Stimulated activated CD8-positive, alpha-beta memory T cell treated with anti-CD3 and anti-CD28 coated beads, Interleukin-7, amount 100 ng/mL, for 1 hour (primary cell): ENCODE results near the gene KLF7.
"Not testable (repeated sequence)": the region's sequence is repeated elsewhere in the genome, so short reads cannot be mapped to it uniquely, and the experiment has no call there.

Experiments
- DNase-seq, 2 donors: peaks; one replicate each; pipeline ENCODE4 v3.0.0-alpha.2; 2020; ENCODE audit warnings: low read depth in 2 of 2

KLF7 gene

DNA sequence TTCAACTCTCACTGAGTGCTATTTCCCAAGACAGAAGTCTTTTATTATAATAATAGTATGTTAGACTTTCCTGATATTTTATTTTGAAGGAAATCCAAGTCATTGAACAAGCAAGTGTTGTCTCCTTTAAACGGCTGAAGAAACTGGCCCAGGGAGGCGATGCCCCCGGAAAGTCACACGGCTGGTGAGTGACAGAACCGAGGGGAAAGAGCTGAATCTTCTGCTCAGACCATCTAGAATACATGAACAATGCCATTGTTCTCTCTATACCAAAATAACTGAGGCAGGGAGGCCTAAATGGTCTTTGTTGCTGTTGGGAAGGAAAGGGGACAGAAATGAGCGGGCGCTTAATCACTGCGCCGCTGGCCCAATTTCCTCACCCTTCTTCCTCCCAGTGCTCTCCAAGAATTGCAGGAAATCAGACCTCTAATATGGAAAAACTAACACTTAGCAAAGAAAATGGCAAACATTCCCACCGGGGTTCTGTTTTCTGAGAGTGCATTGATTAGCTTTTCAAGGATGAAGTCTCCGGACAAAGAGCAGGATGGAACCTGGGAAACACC is 101.5 kb downstream of the KLF7 start:
- DNase-seq = no peak

DNA sequence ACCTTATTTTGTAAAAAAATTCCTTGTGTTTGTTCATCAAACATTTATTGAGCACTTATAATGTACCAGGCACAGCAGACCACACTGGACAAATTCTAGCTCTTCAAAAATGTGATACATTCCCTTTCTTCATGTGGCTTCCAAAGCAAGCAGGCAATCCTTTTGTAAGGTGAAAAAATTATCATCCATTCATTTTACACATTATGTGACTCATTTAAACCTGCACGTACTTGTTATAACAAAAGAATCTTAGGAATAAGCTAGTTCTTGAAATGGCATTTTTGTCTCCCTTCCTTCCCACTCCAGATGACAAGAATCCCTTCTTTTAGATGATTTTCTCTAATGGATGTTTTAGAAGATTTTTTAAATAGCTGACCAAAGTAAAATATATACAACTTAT is 104.6 kb downstream of the KLF7 start:
- DNase-seq = no peak

DNA sequence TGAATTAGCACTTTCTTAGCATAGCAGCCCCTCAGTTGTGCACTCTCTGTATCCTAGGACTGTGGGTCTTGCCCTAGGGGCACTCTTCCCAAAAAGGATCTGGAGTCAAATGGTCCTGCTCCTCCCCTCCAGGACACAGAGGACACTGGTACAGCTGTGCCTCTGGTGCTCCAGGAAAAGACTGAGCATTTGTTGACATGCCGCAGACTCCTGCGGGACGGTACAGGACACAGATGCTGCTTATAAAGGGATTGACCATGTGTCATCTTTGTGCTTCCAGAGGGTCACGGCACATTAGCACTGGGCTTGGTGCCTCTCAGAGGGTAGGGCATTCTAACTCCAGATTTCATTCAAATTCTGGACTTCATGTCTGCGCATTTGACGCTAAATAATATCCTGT is 110.5 kb downstream of the KLF7 start:
- DNase-seq = no peak

DNA sequence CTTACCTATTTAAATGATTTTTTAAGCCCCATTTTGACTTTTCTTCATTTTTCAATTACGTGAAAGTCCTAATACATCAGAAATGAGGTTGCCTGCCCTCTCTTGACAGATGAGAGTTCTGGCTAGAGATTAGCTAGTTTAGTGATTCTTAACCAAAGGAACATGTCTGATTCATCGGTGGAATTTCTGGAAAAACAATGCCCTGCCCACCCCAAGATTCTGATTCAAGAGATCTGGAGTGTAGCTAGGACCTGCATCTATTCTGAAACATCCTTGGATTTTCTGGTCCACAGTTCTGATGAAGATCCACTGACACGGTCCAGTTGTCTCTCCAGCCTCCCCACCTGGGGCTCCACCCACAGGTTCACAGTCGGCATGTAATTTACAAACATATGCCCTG is 111.2 kb downstream of the KLF7 start:
- no peak for DNase-seq

DNA sequence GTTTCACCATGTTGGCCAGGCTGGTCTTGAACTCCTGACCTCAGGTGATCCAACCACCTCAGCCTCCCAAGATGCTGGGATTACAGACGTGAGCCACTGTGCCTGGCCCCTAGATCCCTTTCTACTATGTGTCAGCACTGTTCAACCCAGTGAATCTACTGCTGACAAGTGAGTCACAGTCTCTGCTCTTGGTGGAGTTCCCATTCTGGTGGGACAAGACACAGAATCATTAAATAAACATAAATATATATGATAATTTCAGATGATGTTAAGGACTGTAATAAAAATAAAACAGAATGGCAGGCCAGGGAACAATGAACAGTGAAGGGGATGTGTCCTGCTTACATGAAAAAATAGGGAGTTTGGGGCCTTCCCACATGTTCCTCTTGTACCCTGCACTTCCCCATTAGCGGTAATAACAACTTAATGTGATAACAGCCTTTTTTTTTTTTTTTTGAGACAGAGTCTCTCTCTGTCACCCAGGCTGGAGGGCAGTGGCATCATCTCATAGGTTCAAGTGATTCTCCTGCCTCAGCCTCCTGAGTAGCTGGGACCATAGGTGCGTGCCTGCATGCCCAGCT is 114.3 kb downstream of the KLF7 start:
- no peak for DNase-seq

DNA sequence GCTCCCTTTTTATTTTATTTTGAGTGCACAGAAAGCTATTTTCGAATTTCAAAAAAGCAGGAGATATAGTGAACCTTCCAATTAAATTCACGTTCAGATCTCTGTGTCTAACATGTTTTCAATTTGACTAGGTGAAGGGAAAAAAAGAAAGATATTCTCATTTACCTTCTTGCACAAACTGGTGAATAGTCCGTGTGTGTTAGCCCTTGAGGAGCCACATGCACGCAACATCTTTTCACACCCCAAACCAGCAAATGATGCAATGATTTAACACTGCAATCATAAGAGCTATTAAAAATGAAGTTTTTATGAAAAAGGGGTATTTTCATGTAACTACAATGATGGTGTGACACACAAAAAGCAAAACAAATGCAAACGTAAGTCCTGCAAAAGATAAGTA is 116.6 kb downstream of the KLF7 start:
- no peak for DNase-seq

DNA sequence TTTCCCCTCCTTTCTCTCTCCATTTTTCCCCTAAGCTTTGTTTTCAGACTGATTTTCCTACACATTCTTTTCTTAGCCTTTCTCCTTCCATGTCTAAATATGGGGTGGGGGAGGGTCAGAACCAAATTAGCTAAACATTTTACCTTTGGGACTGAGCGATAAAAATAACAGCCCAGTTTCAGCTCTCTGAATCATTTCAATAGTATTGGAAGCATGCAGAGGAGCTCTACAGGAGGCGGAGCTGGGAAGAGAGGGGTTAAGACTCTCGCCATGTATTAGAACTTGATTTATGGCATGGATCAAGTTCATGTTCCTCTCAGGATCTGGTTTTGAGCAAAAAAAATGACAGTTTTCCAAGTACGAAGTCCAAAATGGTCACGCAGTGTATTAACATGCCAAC is 117.3 kb downstream of the KLF7 start:
- no peak for DNase-seq

DNA sequence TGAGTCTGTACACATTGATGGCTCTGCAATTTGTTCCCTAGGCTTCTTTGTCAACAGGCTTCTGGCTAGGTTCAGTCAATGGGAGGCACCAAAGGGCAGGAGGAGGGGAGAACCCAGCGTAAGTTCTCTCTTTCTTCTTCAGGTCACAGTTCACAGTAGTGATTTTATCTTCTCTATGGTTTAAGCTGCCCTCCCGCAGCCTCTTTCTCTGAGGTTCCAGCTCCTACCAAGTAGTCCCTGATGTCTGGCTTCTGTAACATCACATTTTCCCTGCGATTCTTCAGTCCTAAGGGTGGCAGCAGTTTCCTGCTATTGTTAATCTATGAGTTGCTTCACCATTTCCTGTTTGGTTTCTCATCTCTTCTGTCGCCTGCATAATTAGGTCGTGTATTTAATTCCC is 119.0 kb downstream of the KLF7 start:
- peak in 1 of 2 donors; percentile 2 for DNase-seq

DNA sequence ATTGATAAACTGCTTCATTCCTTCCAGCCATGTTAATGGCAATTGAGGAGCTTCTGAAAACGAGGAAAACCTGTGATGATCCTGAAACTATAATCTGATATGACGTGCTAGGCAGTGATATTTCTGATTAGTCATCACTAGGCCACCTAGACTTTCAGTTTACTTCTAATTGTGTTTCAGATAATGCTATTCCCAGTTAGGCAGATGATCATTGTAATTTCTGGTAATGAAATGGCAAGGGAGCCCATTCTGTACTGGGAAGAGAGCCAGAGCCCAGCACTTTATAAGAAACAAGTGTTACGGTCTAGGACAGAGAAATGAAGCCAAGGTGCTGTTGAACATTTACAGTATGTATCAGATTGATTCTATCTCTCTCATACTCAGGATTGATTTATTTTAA is 120.2 kb downstream of the KLF7 start:
- no peak for DNase-seq

DNA sequence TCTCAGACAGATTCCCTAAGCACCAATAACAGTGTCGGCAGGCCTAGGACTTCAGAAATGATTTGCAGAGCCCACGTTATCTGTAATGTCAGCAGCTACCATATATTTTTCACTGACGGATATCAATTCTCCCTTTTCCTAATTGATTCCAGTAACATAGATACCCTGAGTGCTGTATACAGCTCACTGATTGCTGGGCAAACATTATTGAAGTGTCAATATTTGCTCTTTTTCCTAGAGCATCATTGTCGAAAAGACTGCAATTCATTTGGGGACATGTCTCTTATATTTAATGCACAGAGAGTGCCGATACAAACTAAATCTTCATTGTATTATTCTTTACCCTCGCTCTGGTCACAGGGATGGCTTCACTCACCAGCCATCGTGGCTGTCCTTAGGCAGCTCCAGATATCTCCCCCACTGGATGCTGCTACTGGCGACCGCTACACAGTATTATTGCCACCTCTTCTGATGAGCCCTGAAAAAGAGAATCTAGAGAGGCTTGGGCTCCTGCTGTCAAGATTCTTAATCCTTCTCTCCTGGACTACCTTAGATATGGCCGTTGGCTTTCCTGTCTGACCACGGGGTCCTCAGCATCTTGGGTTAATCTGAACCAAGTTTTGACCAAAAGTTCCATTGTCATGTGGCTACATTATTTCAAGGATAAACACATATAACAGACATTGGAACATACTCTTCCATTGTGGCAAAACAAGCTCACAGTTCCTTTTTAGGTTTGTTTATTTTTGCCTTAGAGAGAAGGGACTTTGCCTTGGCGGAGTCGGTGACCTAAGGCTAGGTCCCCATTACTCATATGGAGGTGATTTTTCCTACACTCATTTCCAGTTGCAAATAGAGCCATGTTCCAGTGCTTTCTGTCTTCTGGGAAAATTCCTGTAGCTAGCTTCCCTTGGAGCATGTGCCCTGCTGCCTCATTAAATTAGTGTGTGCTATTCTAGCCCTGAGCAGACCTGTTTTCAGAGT is 121.1 kb downstream of the KLF7 start:
- no peak for DNase-seq

DNA sequence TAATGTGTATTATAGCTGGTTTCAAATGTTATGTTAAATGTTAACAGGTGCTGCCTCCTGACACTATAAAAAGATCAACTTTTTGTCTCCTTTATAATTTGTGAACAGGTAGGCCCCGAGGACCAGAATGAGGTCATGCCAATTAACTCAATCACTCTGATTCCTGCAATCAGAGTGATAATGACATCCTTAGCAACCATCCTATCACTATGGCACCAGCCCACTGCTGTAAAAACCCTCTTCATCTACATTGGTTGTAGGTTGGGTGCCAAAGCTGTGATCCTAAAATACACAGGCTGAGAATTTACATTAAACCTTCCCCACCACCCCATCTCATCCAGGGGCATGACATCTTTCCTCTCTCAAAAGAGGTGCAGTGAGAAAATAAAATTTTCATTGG is 122.9 kb downstream of the KLF7 start:
- no peak for DNase-seq

DNA sequence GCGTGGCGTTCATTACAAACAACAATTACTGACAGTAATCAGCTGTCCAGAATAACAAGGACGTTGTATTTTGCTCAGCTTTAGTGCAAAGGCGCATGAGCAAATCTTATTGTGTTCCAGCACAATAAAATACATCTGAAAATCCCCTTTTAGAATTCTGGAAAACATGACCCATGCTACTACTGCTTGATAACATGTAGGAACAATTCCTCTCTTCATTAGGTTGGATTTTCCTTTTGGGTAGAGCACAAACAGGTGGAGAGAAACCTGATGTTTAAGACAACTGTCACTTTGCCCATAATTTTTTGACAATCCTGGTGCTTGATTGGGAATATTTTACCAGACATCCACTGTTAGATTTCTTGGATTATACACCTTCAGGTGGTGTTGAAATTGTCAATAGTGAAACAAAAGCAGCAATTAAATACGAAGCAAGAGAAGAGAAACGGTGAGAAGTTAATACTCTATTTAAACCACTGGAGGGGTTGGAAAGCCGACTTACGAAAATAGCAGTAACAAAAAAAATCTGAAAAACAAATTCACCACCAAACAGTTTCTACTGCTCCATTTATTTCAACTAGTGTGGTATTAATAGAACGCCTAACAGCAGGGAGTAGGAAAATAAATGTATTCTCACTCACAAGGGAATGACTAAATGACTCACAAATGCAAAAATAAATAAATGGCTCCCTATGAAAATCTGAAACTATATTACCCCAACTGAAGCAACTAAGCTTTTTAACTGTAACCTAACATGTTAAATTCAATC is 123.8 kb downstream of the KLF7 start:
- DNase-seq = no peak

DNA sequence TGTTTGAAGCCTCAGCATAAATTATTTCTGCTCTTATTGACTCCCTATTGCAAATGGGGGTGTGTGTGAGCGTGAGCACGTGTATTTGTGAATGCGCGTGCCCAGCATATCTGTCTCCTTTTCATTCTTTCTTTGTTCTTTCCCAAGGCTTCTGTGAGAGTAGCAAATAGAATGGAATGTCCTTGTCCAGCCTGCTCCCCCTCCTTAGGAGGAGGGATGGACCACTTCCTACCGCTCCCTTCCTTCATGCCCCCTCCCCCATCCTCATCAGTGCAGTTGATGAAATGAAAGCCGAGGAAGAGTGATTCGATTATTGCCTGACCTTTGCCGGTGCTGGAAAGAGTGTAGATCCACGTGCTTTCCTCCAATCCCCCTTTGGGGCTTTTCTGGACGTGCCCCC is 124.5 kb downstream of the KLF7 start:
- DNase-seq = no peak

DNA sequence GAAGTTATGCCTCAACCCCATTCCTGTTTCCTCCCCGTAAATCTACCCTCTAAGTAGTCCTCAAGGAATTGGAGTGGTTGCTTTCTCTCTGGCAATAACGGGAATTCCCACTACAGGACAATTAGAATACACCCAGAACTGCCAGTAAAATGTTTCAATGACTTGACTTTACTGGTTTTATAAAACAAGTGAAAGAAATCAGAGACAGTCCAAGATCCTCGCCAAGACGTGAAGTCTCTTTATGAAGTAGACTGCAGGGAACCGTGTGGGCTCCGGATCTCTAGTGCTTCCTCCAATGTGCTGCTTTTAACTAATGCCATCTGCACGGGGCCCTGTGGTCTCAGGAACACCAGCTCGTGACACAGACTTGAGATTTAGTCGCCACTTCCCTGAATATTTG is 125.1 kb downstream of the KLF7 start:
- no peak for DNase-seq

DNA sequence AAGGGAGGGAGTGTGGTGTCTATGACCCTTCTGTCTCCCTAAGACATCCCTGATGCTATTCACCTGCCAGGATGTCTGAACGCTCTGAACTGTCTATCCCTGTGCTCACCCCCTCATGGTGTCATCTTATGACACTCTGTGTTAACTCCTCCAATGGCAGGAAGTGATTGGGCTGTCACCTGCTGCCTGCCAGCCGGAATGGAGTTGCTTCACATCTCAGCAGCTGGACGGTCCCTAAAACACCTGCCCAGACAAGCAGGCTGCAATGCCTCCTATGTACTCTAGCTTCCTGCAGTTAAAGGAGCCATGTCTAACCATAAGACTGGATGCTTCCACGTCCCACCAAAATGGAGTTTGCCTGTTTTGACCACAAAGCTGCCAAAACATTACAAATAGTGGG is 126.5 kb downstream of the KLF7 start:
- no peak for DNase-seq

DNA sequence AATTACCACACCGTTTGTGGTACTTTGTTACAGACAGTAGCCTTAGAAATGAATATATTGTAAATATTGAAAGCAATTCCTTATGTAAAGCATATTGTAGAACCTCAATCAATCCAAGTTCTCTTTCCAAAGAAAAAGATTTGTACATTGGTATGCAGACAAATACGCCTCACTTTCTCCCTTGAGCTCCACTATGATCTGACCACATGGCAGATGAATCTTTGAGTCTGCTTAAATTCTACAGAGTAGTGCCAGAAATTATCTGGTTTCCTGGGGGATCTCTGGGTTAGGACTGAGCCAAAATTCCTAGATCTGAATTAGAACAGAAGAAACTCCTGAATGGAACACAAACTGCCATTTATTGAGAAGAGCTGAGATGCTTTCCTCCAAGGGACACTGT is 127.4 kb downstream of the KLF7 start:
- no peak for DNase-seq

DNA sequence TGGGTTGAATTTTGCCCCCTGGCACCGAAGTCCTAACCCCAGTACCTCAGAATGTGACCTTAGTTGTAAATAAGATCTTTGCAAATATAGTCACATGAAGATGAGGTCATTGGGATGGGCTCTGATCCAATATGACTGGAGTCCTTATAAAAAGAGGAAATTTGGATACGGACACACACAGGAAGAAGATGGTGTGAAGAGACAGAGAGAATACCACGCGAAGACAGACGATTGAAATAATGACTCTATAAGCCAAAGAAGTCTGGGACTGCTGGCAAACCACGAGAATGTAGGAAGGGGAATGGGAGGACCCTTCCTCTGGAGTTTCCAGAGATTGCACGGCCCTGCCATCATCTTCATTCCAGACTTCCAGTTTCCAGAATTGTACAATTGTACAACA is 127.9 kb downstream of the KLF7 start:
- no peak for DNase-seq

DNA sequence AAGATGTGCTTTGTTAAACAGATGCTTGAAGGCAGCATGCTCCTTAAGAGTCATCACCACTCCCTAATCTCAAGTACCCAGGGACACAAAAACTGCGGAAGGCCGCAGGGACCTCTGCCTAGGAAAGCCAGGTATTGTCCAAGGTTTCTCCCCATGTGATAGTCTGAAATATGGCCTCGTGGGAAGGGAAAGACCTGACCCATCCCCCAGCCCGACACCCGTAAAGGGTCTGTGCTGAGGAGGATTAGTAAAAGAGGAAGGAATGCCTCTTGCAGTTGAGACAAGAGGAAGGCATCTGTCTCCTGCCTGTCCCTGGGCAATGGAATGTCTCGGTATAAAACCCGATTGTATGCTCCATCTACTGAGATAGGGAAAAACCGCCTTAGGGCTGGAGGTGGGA is 128.7 kb downstream of the KLF7 start:
- not testable (repeated sequence) for DNase-seq

DNA sequence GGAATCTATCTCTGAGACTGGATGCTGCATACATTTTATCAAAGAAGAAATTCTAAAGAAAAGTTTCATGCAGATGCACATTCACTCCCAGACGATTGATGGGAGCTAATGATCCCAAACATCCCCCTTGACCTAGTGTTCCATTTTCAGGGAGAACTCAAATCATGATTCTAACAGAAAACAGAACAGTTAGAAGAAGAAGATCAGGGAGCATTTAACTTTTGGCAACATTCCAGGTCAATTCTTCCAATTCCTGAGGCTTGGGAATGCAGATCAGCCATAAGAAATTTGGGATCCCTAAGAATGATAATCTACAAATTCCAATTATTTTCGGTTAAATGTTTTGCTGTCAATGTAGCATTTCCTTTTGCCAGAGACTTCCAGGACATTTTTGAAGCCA is 129.9 kb downstream of the KLF7 start:
- DNase-seq = no peak

DNA sequence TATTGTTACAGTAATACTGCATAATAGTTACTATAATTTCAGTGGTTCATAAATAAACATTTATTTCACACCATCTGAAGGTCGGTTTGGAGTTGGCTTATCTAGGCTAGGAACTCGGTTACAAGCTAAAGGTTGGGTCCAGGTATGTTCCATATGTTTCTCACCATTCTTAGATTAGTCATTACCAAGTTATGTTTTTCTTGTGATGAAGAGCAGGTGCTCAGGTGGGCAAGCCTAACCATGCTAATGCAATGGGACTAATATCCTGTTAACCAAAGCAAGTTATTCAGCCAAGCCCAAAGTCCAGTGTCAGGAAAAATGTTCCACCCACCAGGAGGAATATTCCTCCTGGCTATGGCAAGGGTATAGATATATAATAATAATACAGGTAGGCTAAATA is 133.3 kb downstream of the KLF7 start:
- no peak for DNase-seq
